DOHH2 (cell line): ENCODE data around the gene ATAD3B.
"Not testable (repeated sequence)": the region's sequence is repeated elsewhere in the genome, so short reads cannot be mapped to it uniquely, and the experiment has no call there.

Experiments used
- H3F3A ChIP-seq: fragments of 200-600 bp; sonication (generic), shearing (Covaris generic); 2 replicates; pipeline ENCODE4 v1.6.0; 2016; ENCODE audit warnings: antibody characterized with exemption, mild to moderate bottlenecking; ENCODE audit not compliant: control insufficient read depth, insufficient read depth
- H3K27ac ChIP-seq: fragments of 200-600 bp; sonication (generic); 2 replicates; pipeline ENCODE4 v1.5.1; 2014; ENCODE audit warnings: low read depth, mild to moderate bottlenecking, low read length, moderate library complexity
- H3K27me3 ChIP-seq: fragments of 200-600 bp; sonication (generic); 2 replicates; pipeline ENCODE4 v1.6.1; 2014; ENCODE audit warnings: mild to moderate bottlenecking, low read length, mixed read lengths; ENCODE audit not compliant: control insufficient read depth
- H3K36me3 ChIP-seq: fragments of 200-600 bp; sonication (generic); 2 replicates; pipeline ENCODE4 v1.6.1; 2014; ENCODE audit warnings: mild to moderate bottlenecking, low read length, moderate library complexity, mixed read lengths; ENCODE audit not compliant: control insufficient read depth
- H3K4me1 ChIP-seq: fragments of 200-600 bp; sonication (generic); 2 replicates; pipeline ENCODE4 v1.6.1; 2014; ENCODE audit warnings: mild to moderate bottlenecking, low read length, mixed read lengths; ENCODE audit not compliant: control insufficient read depth
- H3K4me2 ChIP-seq: fragments of 200-600 bp; sonication (generic); 2 replicates; pipeline ENCODE4 v1.6.0; 2014; ENCODE audit warnings: mild to moderate bottlenecking, low read length, moderate library complexity
- H3K4me3 ChIP-seq: fragments of 200-600 bp; sonication (generic); 2 replicates; pipeline ENCODE4 v1.5.1; 2014; ENCODE audit warnings: mild to moderate bottlenecking, low read length, mixed read lengths
- H3K79me2 ChIP-seq: fragments of 200-600 bp; sonication (generic); 2 replicates; pipeline ENCODE4 v1.6.1; 2014; ENCODE audit warnings: mild to moderate bottlenecking, low read length, mixed read lengths; ENCODE audit not compliant: control insufficient read depth
- H3K9me2 ChIP-seq: fragments of 200-600 bp; sonication (generic); replicated peaks from 2 replicates; pipeline ENCODE4 v1.6.1; 2014; ENCODE audit warnings: mild to moderate bottlenecking, low read length, mixed read lengths; ENCODE audit not compliant: control insufficient read depth
- H3K9me3 ChIP-seq: fragments of 200-600 bp; sonication (generic); 2 replicates; pipeline ENCODE4 v1.6.1; 2014; ENCODE audit warnings: antibody characterized with exemption, low read length, mixed read lengths; ENCODE audit not compliant: control insufficient read depth, insufficient read depth
- H4K20me1 ChIP-seq: fragments of 200-600 bp; sonication (generic); 2 replicates; pipeline ENCODE4 v1.6.0; 2014; ENCODE audit warnings: low read depth, mild to moderate bottlenecking, antibody characterized with exemption, low read length, moderate library complexity; ENCODE audit not compliant: control insufficient read depth, insufficient read depth
- EZH2phosphoT487 ChIP-seq: fragments of 200-600 bp; sonication (generic); IDR thresholded peaks from 2 replicates; pipeline ENCODE4 v1.6.1; 2017; ENCODE audit warnings: borderline replicate concordance, mild to moderate bottlenecking, antibody characterized with exemption, low read length, moderate library complexity, mixed read lengths
- TF ChIP-seq, protein P1 (sequence below): fragments of 200-600 bp; sonication (generic); IDR thresholded peaks from one replicate; pipeline ENCODE4 v1.5.1; 2014; ENCODE audit warnings: antibody characterized with exemption, mild to moderate bottlenecking, low read depth, low read length; ENCODE audit not compliant: poor library complexity, severe bottlenecking

ATAD3B gene

DNA sequence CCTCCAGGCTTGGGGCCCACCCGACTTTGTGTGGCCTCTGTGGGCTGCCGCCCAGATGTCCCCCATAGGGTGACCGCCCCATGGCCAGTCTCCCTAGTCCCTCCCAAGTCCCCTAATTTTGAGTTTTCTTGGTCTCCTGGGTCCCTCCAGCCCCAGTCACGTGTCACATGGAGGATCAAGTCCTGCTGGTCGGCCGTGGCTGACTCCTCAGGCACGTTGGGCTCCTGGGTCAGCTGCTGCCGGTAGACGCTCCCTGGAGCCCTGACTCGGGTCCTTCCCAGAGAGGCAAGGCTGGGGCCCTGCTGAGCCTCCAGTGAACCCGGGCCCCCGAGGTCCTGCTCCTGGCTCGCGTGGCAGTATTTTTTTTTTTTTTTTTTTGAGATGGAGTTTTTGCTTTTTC lies 11.9 kb upstream of the ATAD3B start:
- peaks cover 26% of the 10 kb centered on the region for H3K4me1 ChIP-seq
- H3K9me2 ChIP-seq, H3K79me2 ChIP-seq, H4K20me1 ChIP-seq, H3K27ac ChIP-seq, H3K27me3 ChIP-seq, H3K4me2 ChIP-seq, H3K9me3 ChIP-seq, H3F3A ChIP-seq, H3K36me3 ChIP-seq, H3K4me3 ChIP-seq: not testable (repeated sequence)

GRCh38 chr1:1460540-1461130 lies 10.9 kb upstream of the ATAD3B start:
- no peak overlapping the region for H3K4me3 ChIP-seq
- H3K79me2 ChIP-seq, result no peaks in the 10 kb centered on the region
- TF ChIP-seq, protein P1, sequence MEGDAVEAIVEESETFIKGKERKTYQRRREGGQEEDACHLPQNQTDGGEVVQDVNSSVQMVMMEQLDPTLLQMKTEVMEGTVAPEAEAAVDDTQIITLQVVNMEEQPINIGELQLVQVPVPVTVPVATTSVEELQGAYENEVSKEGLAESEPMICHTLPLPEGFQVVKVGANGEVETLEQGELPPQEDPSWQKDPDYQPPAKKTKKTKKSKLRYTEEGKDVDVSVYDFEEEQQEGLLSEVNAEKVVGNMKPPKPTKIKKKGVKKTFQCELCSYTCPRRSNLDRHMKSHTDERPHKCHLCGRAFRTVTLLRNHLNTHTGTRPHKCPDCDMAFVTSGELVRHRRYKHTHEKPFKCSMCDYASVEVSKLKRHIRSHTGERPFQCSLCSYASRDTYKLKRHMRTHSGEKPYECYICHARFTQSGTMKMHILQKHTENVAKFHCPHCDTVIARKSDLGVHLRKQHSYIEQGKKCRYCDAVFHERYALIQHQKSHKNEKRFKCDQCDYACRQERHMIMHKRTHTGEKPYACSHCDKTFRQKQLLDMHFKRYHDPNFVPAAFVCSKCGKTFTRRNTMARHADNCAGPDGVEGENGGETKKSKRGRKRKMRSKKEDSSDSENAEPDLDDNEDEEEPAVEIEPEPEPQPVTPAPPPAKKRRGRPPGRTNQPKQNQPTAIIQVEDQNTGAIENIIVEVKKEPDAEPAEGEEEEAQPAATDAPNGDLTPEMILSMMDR, result no peak
- no peak for TF ChIP-seq EZH2phosphoT487
- no peak overlapping the region for H3K27ac ChIP-seq
- H3K4me2 ChIP-seq, result no peak overlapping the region
- peaks cover 30% of the 10 kb centered on the region for H3K4me1 ChIP-seq
- no peaks in the 10 kb centered on the region for H3F3A ChIP-seq
- peaks cover 15% of the 10 kb centered on the region for H3K27me3 ChIP-seq
- no peaks in the 10 kb centered on the region for H3K9me2 ChIP-seq
- H3K36me3 ChIP-seq, result no peaks in the 10 kb centered on the region
- H4K20me1 ChIP-seq, result no peaks in the 10 kb centered on the region
- peaks cover 9% of the 10 kb centered on the region for H3K9me3 ChIP-seq

DNA sequence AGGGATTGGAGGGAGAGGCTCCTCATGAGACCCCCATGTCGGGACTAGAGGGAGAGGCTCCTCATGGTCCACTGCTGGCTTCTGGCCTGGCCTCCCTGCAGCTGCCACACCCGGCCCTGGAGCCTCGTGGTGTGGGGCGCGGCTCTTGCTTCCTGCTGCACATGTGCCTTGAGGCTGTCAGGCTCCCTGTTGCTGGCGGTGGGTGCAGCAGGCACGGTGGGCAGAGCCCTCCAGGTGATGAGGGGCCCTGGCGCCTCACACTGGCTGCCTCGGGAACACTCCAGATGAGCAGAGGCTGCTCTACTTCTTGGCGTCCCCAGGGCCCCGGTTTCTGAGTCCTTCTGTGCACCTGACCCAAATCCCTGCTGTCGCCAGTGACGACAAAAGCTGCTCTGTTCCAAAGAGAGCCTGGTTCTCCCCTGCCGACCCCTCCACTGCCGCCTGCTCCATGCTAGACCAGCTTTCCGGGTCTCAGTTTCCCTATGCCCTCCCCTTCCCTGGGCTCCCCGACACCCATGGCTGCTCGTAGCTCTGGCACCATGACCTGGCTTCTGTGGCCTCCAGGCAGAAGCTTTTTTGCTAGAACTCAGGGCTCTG lies 9.7 kb upstream of the ATAD3B start:
- Histone ChIP-seq H3K9me3 (peaks cover 9% of the 10 kb centered on the region), H3F3A (no peaks in the 10 kb centered on the region), H3K36me3 (no peaks in the 10 kb centered on the region), H3K9me2 (no peaks in the 10 kb centered on the region), H3K79me2 (no peaks in the 10 kb centered on the region), H3K27ac (peak overlapping the region; percentile 41), H3K4me1 (peaks cover 30% of the 10 kb centered on the region), H3K4me2 (peak overlapping the region; percentile 58), H4K20me1 (no peaks in the 10 kb centered on the region), H3K4me3 (peak overlapping the region; percentile 41), H3K27me3 (peaks cover 18% of the 10 kb centered on the region)
- no peak for TF ChIP-seq EZH2phosphoT487
- TF ChIP-seq, protein P1, result no peak

DNA sequence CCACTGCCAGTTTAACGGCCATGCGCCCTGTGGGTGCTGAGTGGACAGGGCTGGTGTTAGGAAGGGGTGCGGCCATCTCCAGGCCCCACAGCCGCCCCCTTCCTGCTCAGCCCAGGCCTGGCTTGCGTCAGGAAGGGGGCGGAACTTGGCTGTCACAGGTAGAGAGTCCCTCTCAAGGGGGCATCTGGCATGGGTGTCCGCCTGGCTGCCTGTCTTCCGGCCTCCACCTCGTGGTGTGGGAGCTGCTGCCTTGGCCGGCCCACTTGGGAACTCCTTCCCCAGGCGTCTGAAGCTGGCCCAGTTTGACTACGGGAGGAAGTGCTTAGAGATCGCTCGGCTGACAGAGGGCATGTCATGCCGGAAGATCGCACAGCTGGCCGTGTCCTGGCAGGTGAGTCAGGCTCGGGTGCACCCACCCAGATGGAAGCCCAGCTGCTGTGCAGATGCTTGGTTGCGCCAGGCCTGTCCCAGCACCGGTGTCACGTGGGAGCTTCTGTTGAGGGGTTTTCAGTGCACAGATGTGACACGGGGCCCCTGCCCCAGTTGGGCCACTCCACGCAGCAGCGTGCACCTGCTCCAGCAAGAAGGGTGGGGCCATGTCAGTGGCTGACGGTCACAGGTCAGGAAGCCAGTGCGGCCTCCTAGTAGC lies 9.1 kb upstream of the ATAD3B start:
- peak overlapping the region; percentile 41 for H3K4me3 ChIP-seq
- TF ChIP-seq, protein P1, result no peak
- TF ChIP-seq EZH2phosphoT487, result no peak
- peaks cover 18% of the 10 kb centered on the region for H3K27me3 ChIP-seq
- no peaks in the 10 kb centered on the region for H3F3A ChIP-seq
- H3K79me2 ChIP-seq, result no peaks in the 10 kb centered on the region
- H3K36me3 ChIP-seq, result no peaks in the 10 kb centered on the region
- H3K4me2 ChIP-seq, result peak overlapping the region; percentile 58
- no peaks in the 10 kb centered on the region for H3K9me2 ChIP-seq
- H3K4me1 ChIP-seq, result peaks cover 30% of the 10 kb centered on the region
- no peaks in the 10 kb centered on the region for H4K20me1 ChIP-seq
- peak overlapping the region; percentile 41 for H3K27ac ChIP-seq
- H3K9me3 ChIP-seq, result peaks cover 9% of the 10 kb centered on the region
